HG03045 (cell line): Measurements from ENCODE around the gene ALDH9A1.
"Not testable (repeated sequence)": the region's sequence is repeated elsewhere in the genome, so short reads cannot be mapped to it uniquely, and the experiment has no call there.

Source experiments
- ATAC-seq: cut with Tn5 transposase; IDR thresholded peaks from one replicate; pipeline ENCODE4 v1.9.1; 2021; ENCODE audit warnings: mild to moderate bottlenecking, moderate library complexity; ENCODE audit not compliant: unreplicated experiment

ALDH9A1 gene

GRCh38 chr1:165697881-165698760, at the start of gene ALDH9A1:
Gene ALDH9A1, minus strand, starts transcription at chr1:165698562. Its CDS starts 4 bp downstream, at chr1:165698558.
- ATAC-seq: peak; percentile 95

- no peak for ATAC-seq
Observed at GRCh38 chr1:165747632-165748447, 49.5 kb upstream of the ALDH9A1 start.

DNA sequence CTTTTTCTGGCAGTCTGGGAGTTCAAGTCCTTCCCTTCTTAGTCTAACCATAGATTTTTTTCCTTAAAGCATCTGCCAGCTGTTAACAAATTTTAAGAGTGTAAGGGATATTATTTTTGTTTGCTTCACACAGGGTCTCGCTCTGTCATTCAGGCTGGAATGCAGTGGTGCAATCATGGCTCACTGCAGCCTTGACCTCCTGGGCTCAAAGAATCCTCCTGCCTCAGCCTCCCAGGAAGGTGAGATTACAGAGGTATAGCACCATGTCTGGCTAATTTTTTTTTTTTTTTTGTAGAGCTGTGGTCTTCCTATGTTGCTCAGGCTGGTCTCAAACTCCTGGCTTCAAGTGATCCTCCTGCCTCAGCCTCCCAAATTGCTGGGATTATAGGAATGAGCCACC, 46.6 kb upstream of the ALDH9A1 start:
- ATAC-seq: not testable (repeated sequence)

GRCh38 chr1:165742194-165742593, 43.8 kb upstream of the ALDH9A1 start:
- ATAC-seq: no peak

DNA sequence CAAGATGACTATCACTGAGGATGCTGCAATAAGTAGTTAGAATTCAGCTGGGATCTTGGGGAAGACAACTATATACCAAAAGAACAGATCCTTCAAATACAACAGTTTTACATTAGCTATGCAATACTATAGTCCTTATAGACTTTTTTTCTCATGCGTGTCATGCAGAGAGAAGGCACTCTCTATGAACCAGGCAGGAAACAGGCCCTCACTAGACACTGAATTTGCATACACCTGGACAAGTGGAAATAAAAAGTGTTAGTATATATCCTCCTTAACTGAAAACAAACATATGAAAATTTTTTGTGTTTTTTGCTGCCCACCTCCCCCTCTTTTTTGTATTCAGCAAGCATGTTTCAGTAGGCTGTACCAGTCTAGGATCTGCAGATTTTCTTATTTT, 40.4 kb upstream of the ALDH9A1 start:
- peak; percentile 87 for ATAC-seq

GRCh38 chr1:165737196-165737595, 38.8 kb upstream of the ALDH9A1 start:
- no peak for ATAC-seq

GRCh38 chr1:165734906-165735305, 36.5 kb upstream of the ALDH9A1 start:
- ATAC-seq: no peak

DNA sequence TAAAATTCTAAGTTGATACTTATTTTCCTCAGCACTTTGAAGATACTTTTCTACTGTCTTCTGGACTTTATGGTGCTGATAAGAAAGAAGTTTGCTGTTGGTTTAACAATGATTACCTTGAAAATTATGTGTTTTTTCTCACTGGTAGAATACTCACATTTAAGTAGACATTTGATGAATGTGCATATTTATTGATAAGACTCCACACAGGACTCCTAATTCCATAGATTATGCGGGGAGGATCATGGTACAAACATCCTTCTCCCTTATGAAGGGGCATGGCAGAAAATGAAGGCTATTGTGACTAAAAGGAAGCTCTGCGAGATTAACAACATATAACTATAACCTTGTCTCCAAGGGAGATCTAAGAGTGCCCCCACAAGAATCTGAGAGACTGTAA, 28.5 kb upstream of the ALDH9A1 start:
- no peak for ATAC-seq

- no peak for ATAC-seq
Observed at GRCh38 chr1:165726169-165726568, 27.8 kb upstream of the ALDH9A1 start.

DNA sequence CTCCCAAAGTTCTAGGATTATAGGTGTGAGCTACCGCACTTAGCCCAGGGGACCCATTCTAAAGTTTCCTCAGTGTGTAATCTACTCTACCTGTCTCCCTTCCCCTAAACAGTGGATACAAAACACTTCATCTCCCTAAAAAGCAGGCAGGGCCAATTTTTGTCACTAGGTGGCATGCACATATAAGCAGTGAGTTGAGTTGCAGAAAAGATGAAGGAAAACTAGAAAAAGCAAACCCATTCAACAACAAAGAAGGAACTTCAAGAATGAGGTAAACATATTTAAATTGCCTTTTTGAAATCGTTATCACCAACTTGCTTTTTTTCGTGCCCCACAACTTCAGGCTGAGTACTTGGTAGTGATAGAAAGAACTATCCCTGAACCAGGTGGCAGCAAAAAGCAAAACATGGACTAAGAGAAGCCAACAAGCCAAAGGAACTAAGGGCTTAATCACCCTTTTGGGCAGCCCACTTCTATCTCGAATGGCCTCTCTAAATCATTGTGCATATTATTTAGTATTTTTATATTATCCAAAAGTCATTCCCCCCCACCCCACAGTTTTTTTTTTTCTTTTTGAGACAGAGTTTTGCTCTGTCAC, 19.7 kb upstream of the ALDH9A1 start:
- ATAC-seq: no peak

DNA sequence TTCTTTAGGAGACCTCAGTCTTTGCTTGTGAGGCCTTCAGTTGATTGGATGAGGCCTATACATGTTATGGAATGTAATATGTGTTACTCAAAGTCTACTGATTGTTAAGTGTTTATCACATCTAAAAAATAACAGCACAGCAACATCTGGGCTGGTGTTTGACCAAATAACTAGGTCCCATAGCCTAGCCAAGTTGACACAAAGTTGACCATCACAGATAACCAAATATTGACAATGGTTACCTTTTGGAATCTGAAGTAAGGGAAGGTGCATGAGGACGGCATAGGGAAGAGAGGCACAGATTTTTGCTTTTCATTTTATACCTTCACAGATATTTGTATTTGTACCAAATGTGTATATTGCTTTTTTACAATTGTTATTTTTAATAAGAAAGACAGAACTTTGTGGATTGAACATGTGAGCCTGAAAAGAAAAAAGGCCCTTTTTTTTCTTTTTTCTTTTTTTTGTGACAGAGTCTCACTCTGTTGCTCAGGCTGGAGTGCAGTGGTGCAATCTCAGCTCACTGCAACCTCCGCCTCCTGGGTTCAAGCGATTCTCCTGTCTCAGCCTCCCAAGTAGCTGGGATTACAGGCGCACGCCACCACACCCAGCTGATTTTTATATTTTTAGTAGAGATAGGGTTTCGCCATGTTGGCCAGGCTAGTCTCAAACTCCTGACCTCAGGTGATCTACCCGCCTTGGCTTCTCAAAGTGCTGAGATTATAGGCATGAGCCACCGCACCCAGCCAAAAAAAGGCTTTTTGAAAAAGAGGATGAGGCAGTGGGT, 18.1 kb upstream of the ALDH9A1 start:
- not testable (repeated sequence) for ATAC-seq

- ATAC-seq: no peak
Observed at GRCh38 chr1:165712764-165713163, 14.4 kb upstream of the ALDH9A1 start.

GRCh38 chr1:165707984-165708706, 9.8 kb upstream of the ALDH9A1 start:
- no peak for ATAC-seq

- ATAC-seq: no peak
Observed at GRCh38 chr1:165703648-165704047, 5.3 kb upstream of the ALDH9A1 start.

DNA sequence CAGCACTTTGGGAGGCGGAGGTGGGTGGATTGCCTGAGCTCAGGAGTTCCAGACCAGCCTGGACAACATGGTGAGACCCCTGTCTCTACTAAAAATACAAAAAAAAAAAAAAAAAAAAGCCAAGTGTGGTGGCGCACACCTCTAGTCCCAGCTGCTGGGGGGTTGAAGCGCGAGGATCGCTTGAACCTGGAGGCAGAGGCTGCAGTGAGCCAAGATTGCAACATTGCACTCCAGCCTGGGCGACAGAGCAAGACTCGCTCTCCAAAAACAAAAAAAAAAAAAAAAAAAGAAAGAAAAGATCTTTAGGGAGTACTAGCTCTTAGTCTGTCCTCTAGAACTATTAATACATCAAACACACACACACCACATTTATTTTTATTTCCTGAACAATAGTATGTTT, 3.6 kb upstream of the ALDH9A1 start:
- ATAC-seq: not testable (repeated sequence)

GRCh38 chr1:165699577-165699976, 1.2 kb upstream of the ALDH9A1 start:
- ATAC-seq: no peak

DNA sequence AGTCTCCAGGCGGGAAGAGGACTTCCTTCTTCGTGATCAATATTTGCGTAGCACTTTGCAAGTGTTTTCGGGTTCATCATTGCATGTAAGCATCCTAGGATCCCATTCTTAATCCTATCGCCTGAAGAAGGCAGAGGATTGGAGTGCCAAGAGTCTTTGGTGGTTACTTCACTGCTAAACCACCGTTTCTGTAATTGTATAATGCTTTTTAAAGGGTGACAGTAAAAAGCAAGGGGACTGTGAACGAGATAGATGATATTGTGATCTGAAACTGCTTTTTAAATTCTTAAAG, 345 bp upstream of the ALDH9A1 start:
- no peak for ATAC-seq

- no peak for ATAC-seq
Observed at GRCh38 chr1:165697491-165697880, 876 bp downstream of the ALDH9A1 start.

DNA sequence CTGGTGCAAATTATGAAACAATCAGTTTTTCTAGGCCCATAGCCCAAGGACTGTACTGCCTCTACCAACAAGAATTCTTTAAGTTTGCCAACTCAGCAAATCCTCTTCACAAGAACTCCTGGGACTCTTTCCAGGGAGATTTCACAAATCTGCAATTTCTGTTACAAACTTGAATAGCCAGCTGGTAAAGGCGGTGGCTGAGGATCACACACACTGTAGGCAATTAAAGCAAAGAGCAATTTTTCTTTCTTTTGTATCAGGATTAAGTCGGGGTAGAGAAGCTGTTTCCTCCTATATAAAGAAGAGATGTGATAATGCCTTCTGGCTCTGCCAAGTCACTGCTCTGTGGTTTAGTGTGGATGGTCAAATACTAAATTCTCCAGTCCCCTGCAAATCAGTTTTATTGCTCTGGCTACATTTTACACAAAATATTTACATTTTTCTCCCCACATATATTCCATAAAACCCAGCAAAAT, 1.7 kb downstream of the ALDH9A1 start:
- no peak for ATAC-seq

DNA sequence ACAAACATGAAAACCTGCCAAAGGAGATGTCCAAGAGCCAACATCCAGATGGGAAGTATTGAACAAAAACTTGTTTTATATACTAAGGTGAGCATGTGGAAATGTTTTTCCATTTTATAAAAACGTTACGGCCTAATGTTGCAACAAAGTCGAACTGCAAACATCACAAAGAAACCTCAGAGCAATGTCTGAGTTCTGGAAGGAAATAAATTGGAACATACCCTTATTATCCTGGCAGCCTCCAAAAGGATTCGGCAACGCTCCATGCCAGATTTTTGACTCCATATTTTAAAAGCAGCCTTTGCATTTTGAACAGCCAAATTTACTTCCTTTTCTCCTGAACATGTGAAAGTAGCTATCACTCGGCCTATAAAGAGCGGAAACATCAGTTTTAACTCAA, 3.3 kb downstream of the ALDH9A1 start:
- ATAC-seq: no peak
